Neural progenitor cell (in vitro differentiated cells): ENCODE measurements around the gene C12orf56. TPM values are rescaled to one million over a fixed set of nuclear protein-coding genes. Genes with fewer than 3 reads are reported as not detected.

Experiments
- DNase-seq: peaks from one replicate; pipeline ENCODE4 v3.0.0-alpha.2; 2016; ENCODE audit warnings: low spot score
- H2AFZ ChIP-seq: fragments of 200-600 bp; sonication (generic); replicated peaks from 2 replicates; pipeline ENCODE4 v1.6.1; 2016; ENCODE audit warnings: antibody characterized with exemption
- H3F3A ChIP-seq: fragments of 200-600 bp; sonication (generic); 2 replicates; pipeline ENCODE4 v1.6.1; 2016; ENCODE audit warnings: antibody characterized with exemption, low read depth
- H3K27ac ChIP-seq: fragments of 200-600 bp; sonication (generic); 2 replicates; pipeline ENCODE4 v1.5.1; 2016; ENCODE audit warnings: mild to moderate bottlenecking
- H3K27me3 ChIP-seq: fragments of 200-600 bp; sonication (generic); 2 replicates; pipeline ENCODE4 v1.6.1; 2016; ENCODE audit warnings: mild to moderate bottlenecking, moderate library complexity
- H3K36me3 ChIP-seq: fragments of 200-600 bp; sonication (generic); 2 replicates; pipeline ENCODE4 v1.5.1; 2016
- H3K4me1 ChIP-seq: fragments of 200-600 bp; sonication (generic); 2 replicates; pipeline ENCODE4 v1.6.1; 2016; ENCODE audit warnings: mixed run types
- H3K4me2 ChIP-seq: fragments of 200-600 bp; sonication (generic); 2 replicates; pipeline ENCODE4 v1.6.1; 2016
- H3K4me3 ChIP-seq: fragments of 200-600 bp; sonication (generic); 2 replicates; pipeline ENCODE4 v1.5.1; 2016
- H3K79me2 ChIP-seq: fragments of 200-600 bp; sonication (generic); 2 replicates; pipeline ENCODE4 v1.6.1; 2016; ENCODE audit warnings: low read depth
- H3K9ac ChIP-seq: fragments of 200-600 bp; sonication (generic); 2 replicates; pipeline ENCODE4 v1.6.1; 2016
- H3K9me3 ChIP-seq: fragments of 200-600 bp; sonication (generic); 2 replicates; pipeline ENCODE4 v1.5.1; 2016; ENCODE audit warnings: low read depth
- H4K20me1 ChIP-seq: fragments of 200-600 bp; sonication (generic); 2 replicates; pipeline ENCODE4 v1.6.1; 2016; ENCODE audit warnings: low read depth
- H3K27ac Mint-ChIP-seq: 3 replicates; pipeline ENCODE4 v1.8.0; 2021; ENCODE audit warnings: mixed read lengths
- H3K27me3 Mint-ChIP-seq: 2 replicates; pipeline ENCODE4 v1.8.0; 2022; ENCODE audit warnings: low read depth, mild to moderate bottlenecking, inconsistent platforms, moderate library complexity, mixed read lengths; ENCODE audit not compliant: insufficient read depth
- H3K36me3 Mint-ChIP-seq: 3 replicates; pipeline ENCODE4 v1.8.0; 2021; ENCODE audit warnings: mixed read lengths
- H3K4me1 Mint-ChIP-seq: 3 replicates; pipeline ENCODE4 v1.8.0; 2021; ENCODE audit warnings: mixed read lengths
- H3K4me3 Mint-ChIP-seq: 3 replicates; pipeline ENCODE4 v1.8.0; 2021; ENCODE audit warnings: mild to moderate bottlenecking, moderate library complexity, mixed read lengths
- H3K9me3 Mint-ChIP-seq: 3 replicates; pipeline ENCODE4 v1.8.0; 2020; ENCODE audit warnings: mixed read lengths
- CTCF ChIP-seq: fragments of 200-600 bp; sonication (generic); IDR thresholded peaks from 2 replicates; pipeline ENCODE4 v1.5.1; 2017; ENCODE audit warnings: antibody characterized with exemption, mild to moderate bottlenecking
- EZH2 ChIP-seq: fragments of 200-600 bp; sonication (generic); IDR thresholded peaks from 2 replicates; pipeline ENCODE4 v1.6.1; 2017; ENCODE audit warnings: antibody characterized with exemption, mild to moderate bottlenecking, moderate library complexity
- EZH2phosphoT487 ChIP-seq: fragments of 200-600 bp; sonication (generic); IDR thresholded peaks from 2 replicates; pipeline ENCODE4 v1.6.1; 2017; ENCODE audit warnings: antibody characterized with exemption
- total RNA-seq: library from RNA; depleted of rRNA; stranded (reverse); fragments of >200 nt; gene quantifications from 2 replicates; pipeline ENCODE4 v1.2.3, GENCODE V29; 2015; ENCODE audit warnings: low replicate concordance

Gene C12orf56
- total RNA-seq, 1 donor from 2014 or later: 4.2 TPM

GRCh38 chr12:64304571-64304970, 86.0 kb downstream of the C12orf56 start:
- H3K4me2 ChIP-seq: no peak overlapping the region
- no peaks in the 10 kb centered on the region for H3K4me1 ChIP-seq
- no peaks in the 10 kb centered on the region for H4K20me1 ChIP-seq
- TF ChIP-seq EZH2phosphoT487: no peak
- no peak for TF ChIP-seq CTCF
- no peak for TF ChIP-seq EZH2
- H3F3A ChIP-seq: no peaks in the 10 kb centered on the region
- no peaks in the 10 kb centered on the region for H3K27me3 Mint-ChIP-seq
- H3K4me3 ChIP-seq: no peak overlapping the region
- no peaks in the 10 kb centered on the region for H3K9me3 ChIP-seq
- H3K36me3 Mint-ChIP-seq: no peaks in the 10 kb centered on the region
- H3K27ac ChIP-seq: no peak overlapping the region
- H3K9me3 Mint-ChIP-seq: no peaks in the 10 kb centered on the region
- DNase-seq: no peak
- no peaks in the 10 kb centered on the region for H3K27me3 ChIP-seq
- H3K9ac ChIP-seq: no peak overlapping the region
- H3K79me2 ChIP-seq: no peaks in the 10 kb centered on the region
- no peak overlapping the region for H3K27ac Mint-ChIP-seq
- no peaks in the 10 kb centered on the region for H3K36me3 ChIP-seq
- no peak overlapping the region for H3K4me3 Mint-ChIP-seq
- peak overlapping the region; percentile 18 for H2AFZ ChIP-seq
- H3K4me1 Mint-ChIP-seq: peaks cover 8% of the 10 kb centered on the region

GRCh38 chr12:64299628-64300027, 90.9 kb downstream of the C12orf56 start:
- H4K20me1 ChIP-seq: no peaks in the 10 kb centered on the region
- no peak overlapping the region for H2AFZ ChIP-seq
- H3K27ac ChIP-seq: no peak overlapping the region
- H3K9ac ChIP-seq: no peak overlapping the region
- no peaks in the 10 kb centered on the region for H3K9me3 ChIP-seq
- H3K4me3 Mint-ChIP-seq: no peak overlapping the region
- H3K27me3 Mint-ChIP-seq: no peaks in the 10 kb centered on the region
- no peak for DNase-seq
- H3K9me3 Mint-ChIP-seq: no peaks in the 10 kb centered on the region
- no peak overlapping the region for H3K4me2 ChIP-seq
- no peaks in the 10 kb centered on the region for H3K4me1 ChIP-seq
- H3K27me3 ChIP-seq: no peaks in the 10 kb centered on the region
- no peaks in the 10 kb centered on the region for H3K36me3 Mint-ChIP-seq
- H3K79me2 ChIP-seq: no peaks in the 10 kb centered on the region
- H3K36me3 ChIP-seq: no peaks in the 10 kb centered on the region
- no peak for TF ChIP-seq CTCF
- TF ChIP-seq EZH2: no peak
- no peak for TF ChIP-seq EZH2phosphoT487
- no peak overlapping the region for H3K27ac Mint-ChIP-seq
- H3K4me1 Mint-ChIP-seq: peaks cover 5% of the 10 kb centered on the region
- H3K4me3 ChIP-seq: no peak overlapping the region
- H3F3A ChIP-seq: no peaks in the 10 kb centered on the region

GRCh38 chr12:64296301-64296700, 94.3 kb downstream of the C12orf56 start:
- no peak for TF ChIP-seq CTCF
- no peak for TF ChIP-seq EZH2
- no peak for TF ChIP-seq EZH2phosphoT487
- Histone ChIP-seq H3K4me1 (no peaks in the 10 kb centered on the region), H3K4me3 (no peak overlapping the region), H3K9ac (no peak overlapping the region), H3K27me3 (no peaks in the 10 kb centered on the region), H3K4me2 (no peak overlapping the region), H3K27ac (no peak overlapping the region), H3K79me2 (no peaks in the 10 kb centered on the region), H4K20me1 (no peaks in the 10 kb centered on the region), H3K36me3 (no peaks in the 10 kb centered on the region), H3K9me3 (no peaks in the 10 kb centered on the region), H2AFZ (no peak overlapping the region), H3F3A (no peaks in the 10 kb centered on the region)
- Mint-ChIP-seq H3K36me3 (no peaks in the 10 kb centered on the region), H3K4me3 (no peak overlapping the region), H3K27me3 (no peaks in the 10 kb centered on the region), H3K27ac (no peak overlapping the region), H3K4me1 (no peaks in the 10 kb centered on the region), H3K9me3 (no peaks in the 10 kb centered on the region)
- no peak for DNase-seq
